OCI-LY7 (cell line): ENCODE results near the gene MAD2L2. TPM values are rescaled to one million over a fixed set of nuclear protein-coding genes. Genes with fewer than 3 reads are reported as not detected.

Experiments
- BruUV-seq: library from RNA; stranded (reverse); fragments of 400-500 nt; replicated peaks from 2 replicates; lab custom pipeline; 2021; lab: Mats Ljungman, UMichigan
- CTCF ChIA-PET: fragments of 300-600 bp; sonication (Branson Sonifier 250); formaldehyde crosslinking; loops from one replicate; lab custom pipeline; 2022; ENCODE audit warnings: antibody characterized with exemption; ENCODE audit not compliant: unreplicated experiment; lab: Charles Lee
- POLR2A ChIA-PET: fragments of 300-600 bp; sonication (Branson Sonifier 250); formaldehyde crosslinking; loops from one replicate; lab custom pipeline; 2022; ENCODE audit warnings: antibody characterized with exemption; lab: Charles Lee
- DNase-seq: peaks from one replicate; pipeline ENCODE4 v3.0.0-alpha.2; 2015; ENCODE audit warnings: low spot score
- H2AFZ ChIP-seq: fragments of 200-600 bp; sonication (generic), shearing (Covaris generic); 2 replicates; pipeline ENCODE4 v1.6.1; 2014; ENCODE audit warnings: mild to moderate bottlenecking, antibody characterized with exemption, low read length, moderate library complexity
- H3K27ac ChIP-seq: fragments of 200-600 bp; sonication (generic); 2 replicates; pipeline ENCODE4 v1.5.1; 2014; ENCODE audit warnings: mixed run types, low read depth, mild to moderate bottlenecking, moderate library complexity, low read length, inconsistent platforms; ENCODE audit not compliant: poor library complexity, severe bottlenecking
- H3K36me3 ChIP-seq: fragments of 200-600 bp; sonication (generic); 2 replicates; pipeline ENCODE4 v1.6.1; 2014; ENCODE audit warnings: mild to moderate bottlenecking, antibody characterized with exemption, low read length, moderate library complexity, mixed read lengths; ENCODE audit not compliant: insufficient read depth
- H3K4me1 ChIP-seq: fragments of 200-600 bp; sonication (generic); 2 replicates; pipeline ENCODE4 v1.5.1; 2014; ENCODE audit warnings: mild to moderate bottlenecking, low read length; ENCODE audit not compliant: insufficient read depth, poor library complexity, severe bottlenecking
- H3K4me2 ChIP-seq: fragments of 200-600 bp; sonication (generic); 2 replicates; pipeline ENCODE4 v1.6.1; 2014; ENCODE audit warnings: mild to moderate bottlenecking, low read length
- H3K4me3 ChIP-seq: fragments of 200-600 bp; sonication (generic); 2 replicates; pipeline ENCODE4 v1.5.1; 2014; ENCODE audit warnings: mild to moderate bottlenecking, low read depth, low read length; ENCODE audit not compliant: poor library complexity, severe bottlenecking
- H3K79me2 ChIP-seq: fragments of 200-600 bp; sonication (generic); 2 replicates; pipeline ENCODE4 v1.6.1; 2016; ENCODE audit warnings: low read depth, mild to moderate bottlenecking, low read length, moderate library complexity, mixed read lengths; ENCODE audit not compliant: insufficient read depth
- H3K9me2 ChIP-seq: fragments of 200-600 bp; sonication (generic); 2 replicates; pipeline ENCODE4 v1.6.1; 2016; ENCODE audit warnings: mild to moderate bottlenecking, low read length, mixed read lengths; ENCODE audit not compliant: insufficient read depth
- H3K9me3 ChIP-seq: fragments of 200-600 bp; sonication (generic); 2 replicates; pipeline ENCODE4 v1.6.1; 2014; ENCODE audit warnings: mild to moderate bottlenecking, mixed run types, low read length, mixed read lengths
- H4K20me1 ChIP-seq: fragments of 200-600 bp; sonication (generic); 2 replicates; pipeline ENCODE4 v1.6.1; 2014; ENCODE audit warnings: mild to moderate bottlenecking, antibody characterized with exemption, low read length, moderate library complexity, mixed read lengths; ENCODE audit not compliant: insufficient read depth
- EZH2phosphoT487 ChIP-seq: fragments of 200-600 bp; sonication (generic); IDR thresholded peaks from 2 replicates; pipeline ENCODE4 v1.6.1; 2018; ENCODE audit warnings: low read depth, borderline replicate concordance, mild to moderate bottlenecking, mixed run types, antibody characterized with exemption, low read length, moderate library complexity, mixed read lengths
- intact Hi-C: fragments of 100-400 bp; cut with micrococcal nuclease; formaldehyde crosslinking; loops from one replicate; pipeline ENCODE4 v1.10.0; 2022; ENCODE audit not compliant: unreplicated experiment
- total RNA-seq, 2 experiments: library from RNA; depleted of rRNA in 1 of 2; stranded (reverse); fragments of >200 nt in 1 of 2; shearing (Covaris generic) in 1 of 2; gene quantifications; 2 replicates each; pipeline ENCODE4 v1.2.3, GENCODE V29; 2014 to 2022
- TF ChIP-seq, protein P1 (sequence below): fragments of 200-600 bp; sonication (generic); conservative IDR thresholded peaks from 2 replicates; pipeline ENCODE4 v1.5.1; 2014; ENCODE audit warnings: mild to moderate bottlenecking, antibody characterized with exemption, low read length, moderate library complexity, mixed read lengths

MAD2L2 gene
- total RNA-seq, 2 experiments from 2014 or later = 89.7 to 144 TPM

DNA sequence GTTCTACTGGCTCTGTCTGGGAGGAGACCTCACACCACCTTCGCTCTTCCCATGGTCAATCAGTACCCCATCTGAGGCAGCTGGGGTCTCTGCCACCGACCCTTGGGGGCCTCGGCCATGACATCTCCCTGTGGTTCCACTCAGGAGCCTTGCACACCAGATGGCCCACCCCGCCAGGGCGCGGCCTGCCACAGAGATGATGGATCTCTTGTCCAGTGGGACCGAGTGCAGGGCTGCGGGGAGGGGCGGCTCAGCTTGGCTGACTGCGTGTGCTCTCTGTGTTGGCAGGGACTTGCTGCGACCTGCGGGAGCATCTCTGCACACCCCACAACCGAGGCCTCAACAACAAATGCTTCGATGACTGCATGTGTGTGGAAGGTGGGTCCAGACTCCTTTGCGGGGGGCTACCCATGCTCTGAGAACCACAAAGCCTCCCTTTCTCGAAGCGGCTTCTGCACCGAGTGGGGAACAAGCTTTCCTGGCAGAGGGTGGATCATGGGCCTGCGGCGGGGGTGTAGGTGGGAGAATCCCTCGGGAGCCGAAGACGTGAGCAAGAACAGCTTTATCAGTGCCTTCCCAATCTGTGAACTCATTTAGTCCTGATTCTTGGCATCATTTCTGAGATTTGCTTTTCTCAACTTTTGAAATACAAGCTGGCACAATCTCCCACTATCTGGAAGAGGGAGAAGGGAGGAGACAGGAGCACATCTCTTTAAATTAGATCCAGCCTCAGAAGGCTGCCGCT is 34.1 kb upstream of the MAD2L2 start:
- BruUV-seq = no TSS peak
- no peak overlapping the region for H3K27ac ChIP-seq
- no peak overlapping the region for H2AFZ ChIP-seq
- H3K4me1 ChIP-seq = peaks cover 11% of the 10 kb centered on the region
- intact Hi-C loops = loop anchor here (5.0 kb wide), 1 partner anchor 33 kb away; the partner anchor contains the start of gene MAD2L2
- H3K4me3 ChIP-seq = no peak overlapping the region
- no peaks in the 10 kb centered on the region for H3K79me2 ChIP-seq
- no peaks in the 10 kb centered on the region for H3K9me3 ChIP-seq
- H3K36me3 ChIP-seq = no peaks in the 10 kb centered on the region
- TF ChIP-seq, protein P1, sequence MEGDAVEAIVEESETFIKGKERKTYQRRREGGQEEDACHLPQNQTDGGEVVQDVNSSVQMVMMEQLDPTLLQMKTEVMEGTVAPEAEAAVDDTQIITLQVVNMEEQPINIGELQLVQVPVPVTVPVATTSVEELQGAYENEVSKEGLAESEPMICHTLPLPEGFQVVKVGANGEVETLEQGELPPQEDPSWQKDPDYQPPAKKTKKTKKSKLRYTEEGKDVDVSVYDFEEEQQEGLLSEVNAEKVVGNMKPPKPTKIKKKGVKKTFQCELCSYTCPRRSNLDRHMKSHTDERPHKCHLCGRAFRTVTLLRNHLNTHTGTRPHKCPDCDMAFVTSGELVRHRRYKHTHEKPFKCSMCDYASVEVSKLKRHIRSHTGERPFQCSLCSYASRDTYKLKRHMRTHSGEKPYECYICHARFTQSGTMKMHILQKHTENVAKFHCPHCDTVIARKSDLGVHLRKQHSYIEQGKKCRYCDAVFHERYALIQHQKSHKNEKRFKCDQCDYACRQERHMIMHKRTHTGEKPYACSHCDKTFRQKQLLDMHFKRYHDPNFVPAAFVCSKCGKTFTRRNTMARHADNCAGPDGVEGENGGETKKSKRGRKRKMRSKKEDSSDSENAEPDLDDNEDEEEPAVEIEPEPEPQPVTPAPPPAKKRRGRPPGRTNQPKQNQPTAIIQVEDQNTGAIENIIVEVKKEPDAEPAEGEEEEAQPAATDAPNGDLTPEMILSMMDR = no peak
- TF ChIP-seq EZH2phosphoT487 = no peak
- no peaks in the 10 kb centered on the region for H4K20me1 ChIP-seq
- ChIA-PET POLR2A (interaction anchor here (0.7 kb wide), 1 partner anchor 29 kb away, joined by 3 read pairs; no protein-coding TSS in a partner anchor), CTCF (interaction anchor here (2.1 kb wide), 1 partner anchor 32 kb away, joined by 4 read pairs; no protein-coding TSS in a partner anchor)
- no peak overlapping the region for H3K4me2 ChIP-seq
- no peak for DNase-seq
- no peaks in the 10 kb centered on the region for H3K9me2 ChIP-seq

DNA sequence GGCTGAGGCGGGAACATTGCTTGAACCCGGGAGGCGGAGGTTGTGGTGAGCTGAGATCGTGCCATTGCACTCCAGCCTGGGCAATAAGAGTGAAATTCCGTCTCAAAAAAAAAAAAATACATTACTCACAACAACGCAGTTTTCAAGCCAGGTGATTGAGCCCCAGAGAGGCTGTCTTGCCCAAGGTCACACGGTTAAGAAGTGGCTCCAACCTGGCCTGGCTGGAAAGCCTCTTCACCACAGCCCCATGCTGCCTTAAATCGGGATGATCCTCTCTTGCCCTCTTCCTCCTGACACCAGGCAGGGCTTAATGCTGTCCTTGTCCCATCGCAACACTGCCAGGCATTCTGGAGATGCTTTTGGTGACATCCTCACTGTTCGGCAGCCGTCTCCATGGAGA is 32.1 kb upstream of the MAD2L2 start:
- no peaks in the 10 kb centered on the region for H3K4me1 ChIP-seq
- no peak for DNase-seq
- POLR2A ChIA-PET = no interaction called here
- no TSS peak for BruUV-seq
- no peak overlapping the region for H3K4me3 ChIP-seq
- H3K4me2 ChIP-seq = no peak overlapping the region
- H4K20me1 ChIP-seq = no peaks in the 10 kb centered on the region
- H2AFZ ChIP-seq = no peak overlapping the region
- intact Hi-C loops = no loop called here
- TF ChIP-seq EZH2phosphoT487 = no peak
- TF ChIP-seq, protein P1 = no peak
- H3K36me3 ChIP-seq = no peaks in the 10 kb centered on the region
- no peaks in the 10 kb centered on the region for H3K9me3 ChIP-seq
- CTCF ChIA-PET = no interaction called here
- H3K27ac ChIP-seq = no peak overlapping the region
- no peaks in the 10 kb centered on the region for H3K9me2 ChIP-seq
- H3K79me2 ChIP-seq = no peaks in the 10 kb centered on the region

DNA sequence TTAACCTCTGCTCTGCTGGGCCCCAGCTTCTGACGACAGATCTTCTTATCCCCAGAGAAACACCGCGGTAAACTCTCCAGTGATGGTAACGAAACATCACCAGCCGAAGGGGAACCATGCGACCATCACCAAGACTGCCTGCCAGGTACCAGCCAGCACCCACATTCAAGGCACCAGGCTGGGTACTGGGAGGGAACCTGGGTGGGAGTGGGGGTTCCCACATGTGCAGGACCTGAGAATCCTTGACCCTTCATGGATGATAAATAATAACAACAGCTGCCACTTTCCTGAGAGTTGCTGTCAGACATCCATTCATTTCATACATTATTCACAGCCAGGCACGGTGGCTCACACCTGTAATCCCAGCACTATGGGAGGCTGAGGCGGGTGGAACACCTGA is 31.3 kb upstream of the MAD2L2 start:
- CTCF ChIA-PET = no interaction called here

More for the DNA sequence above, 31.3 kb upstream of the MAD2L2 start:
- TF ChIP-seq EZH2phosphoT487 = no peak
- TF ChIP-seq, protein P1 = no peak
- Histone ChIP-seq H3K4me3 (no peak overlapping the region), H3K79me2 (no peaks in the 10 kb centered on the region), H3K36me3 (no peaks in the 10 kb centered on the region), H4K20me1 (no peaks in the 10 kb centered on the region), H3K4me2 (no peak overlapping the region), H3K27ac (no peak overlapping the region), H2AFZ (no peak overlapping the region), H3K9me2 (no peaks in the 10 kb centered on the region), H3K4me1 (no peaks in the 10 kb centered on the region), H3K9me3 (no peaks in the 10 kb centered on the region)
- intact Hi-C loops = no loop called here
- POLR2A ChIA-PET = interaction anchor here (0.7 kb wide), 1 partner anchor 430 kb away, joined by 4 read pairs; no protein-coding TSS in a partner anchor
- no TSS peak for BruUV-seq
- no peak for DNase-seq
